SK-N-SH (cell line): ENCODE results near the gene JAZF1. TPM values are rescaled to one million over a fixed set of nuclear protein-coding genes. Genes with fewer than 3 reads are reported as not detected.
A peak's percentile ranks its signal among the peaks of the same experiment; 100 is the strongest.

ENCODE experiments used
- CTCF ChIA-PET: fragments of 300-600, 350-600 bp; formaldehyde crosslinking; extraction: SDS; loops from one replicate; lab custom pipeline; 2021; lab: Yijun Ruan, JAX
- POLR2A ChIA-PET: fragments of 350-600 bp; sonication (Branson Sonifier 250); formaldehyde crosslinking; extraction: SDS; loops from one replicate; lab custom pipeline; 2020; ENCODE audit warnings: antibody characterized with exemption, inconsistent platforms; lab: Yijun Ruan, JAX
- DNase-seq: peaks from one replicate; pipeline ENCODE4 v3.0.0; 2012
- H2AFZ ChIP-seq: fragments of 200-600 bp; sonication (generic); 2 replicates; pipeline ENCODE4 v1.8.1; 2016; ENCODE audit warnings: antibody characterized with exemption, mild to moderate bottlenecking, low read depth
- H3F3A ChIP-seq: fragments of 200-600 bp; sonication (generic); replicated peaks from 2 replicates; pipeline ENCODE3; 2016; ENCODE audit warnings: antibody characterized with exemption, mild to moderate bottlenecking; ENCODE audit not compliant: insufficient read depth
- H3K27ac ChIP-seq, 2 experiments: fragments of 200-500 bp in 1 of 2; fragments of 200-600 bp in 1 of 2; sonication (Bioruptor generic) in 1 of 2; sonication (generic), shearing (Covaris generic) in 1 of 2; 2 replicates each; pipeline versions ENCODE4 v1.5.1 to v1.6.1; 2014 to 2016; ENCODE audit warnings: low read depth in 2 of 2, inconsistent platforms in 1 of 2, low read length in 1 of 2, mild to moderate bottlenecking in 1 of 2, mixed read lengths in 1 of 2
- H3K27me3 ChIP-seq: fragments of 200-600 bp; sonication (generic), shearing (Covaris generic); 2 replicates; pipeline ENCODE4 v1.6.1; 2016; ENCODE audit warnings: mixed run types; ENCODE audit not compliant: insufficient read depth
- H3K36me3 ChIP-seq, 2 experiments: fragments of 200-500 bp in 1 of 2; fragments of 200-600 bp in 1 of 2; sonication (Bioruptor generic) in 1 of 2; sonication (generic) in 1 of 2; replicated peaks in 1 of 2; 2 replicates each; pipeline versions ENCODE3 to v1.5.1; 2014 to 2016; ENCODE audit warnings: low read length in 1 of 2, mild to moderate bottlenecking in 1 of 2; ENCODE audit not compliant: insufficient read depth in 2 of 2, control insufficient read depth in 1 of 2
- H3K4me1 ChIP-seq, 2 experiments: fragments of 200-500 bp in 1 of 2; fragments of 200-600 bp in 1 of 2; sonication (Bioruptor generic) in 1 of 2; sonication (generic), shearing (Covaris generic) in 1 of 2; 2 replicates each; pipeline versions ENCODE4 v1.5.1 to v1.6.1; 2014 to 2016; ENCODE audit warnings: low read depth in 1 of 2, low read length in 1 of 2, mixed run types in 1 of 2; ENCODE audit not compliant: insufficient read depth in 2 of 2, control insufficient read depth in 1 of 2
- H3K4me2 ChIP-seq: fragments of 200-600 bp; sonication (generic), shearing (Covaris generic); 2 replicates; pipeline ENCODE4 v1.6.1; 2017; ENCODE audit warnings: mixed run types
- H3K4me3 ChIP-seq, 2 experiments: fragments of 200-500 bp in 1 of 2; fragments of 200-600 bp in 1 of 2; sonication (Bioruptor generic) in 1 of 2; sonication (generic), shearing (Covaris generic) in 1 of 2; 2 replicates each; pipeline versions ENCODE4 v1.5.1 to v1.8.1; 2014 to 2016; ENCODE audit warnings: low read depth in 2 of 2, inconsistent platforms in 1 of 2, low read length in 1 of 2, mild to moderate bottlenecking in 1 of 2, mixed read lengths in 1 of 2, moderate library complexity in 1 of 2
- H3K79me2 ChIP-seq: fragments of 200-600 bp; sonication (generic); 2 replicates; pipeline ENCODE4 v1.8.1; 2017; ENCODE audit warnings: mild to moderate bottlenecking; ENCODE audit not compliant: insufficient read depth
- H3K9ac ChIP-seq: fragments of 200-600 bp; sonication (generic); 2 replicates; pipeline ENCODE4 v1.6.1; 2017; ENCODE audit warnings: mixed run types
- H3K9me2 ChIP-seq: fragments of 200-600 bp; sonication (generic); 2 replicates; pipeline ENCODE4 v1.6.1; 2017; ENCODE audit warnings: mixed run types
- H3K9me3 ChIP-seq: fragments of 200-600 bp; sonication (generic); 2 replicates; pipeline ENCODE4 v1.6.1; 2017; ENCODE audit warnings: mixed run types, mild to moderate bottlenecking, moderate library complexity
- H4K20me1 ChIP-seq: fragments of 200-600 bp; sonication (generic); 2 replicates; pipeline ENCODE4 v1.6.1; 2017; ENCODE audit warnings: mild to moderate bottlenecking, mixed run types; ENCODE audit not compliant: insufficient read depth
- CHD2 ChIP-seq: fragments of 150-350 bp; IDR thresholded peaks from 2 replicates; pipeline ENCODE4 v1.6.1; 2018; ENCODE audit warnings: low read length; ENCODE audit not compliant: partially characterized antibody
- ELF1 ChIP-seq: IDR thresholded peaks from 2 replicates; pipeline ENCODE4 v1.4.0; 2012
- EP300 ChIP-seq, 2 experiments: IDR thresholded peaks; 2 replicates each; pipeline versions ENCODE4 v1.4.0 to v1.6.1; 2012; ENCODE audit warnings: borderline replicate concordance in 1 of 2, low read depth in 1 of 2, low read length in 1 of 2
- FOSL2 ChIP-seq: IDR thresholded peaks from 2 replicates; pipeline ENCODE4 v1.4.0; 2012; ENCODE audit warnings: low read depth, mild to moderate bottlenecking, moderate library complexity, borderline replicate concordance
- GABPA ChIP-seq: IDR thresholded peaks from 2 replicates; pipeline ENCODE4 v1.4.0; 2012; ENCODE audit warnings: low read depth, mild to moderate bottlenecking
- JUND ChIP-seq: IDR thresholded peaks from 2 replicates; pipeline ENCODE4 v1.4.0; 2012
- MEF2A ChIP-seq: IDR thresholded peaks from 2 replicates; pipeline ENCODE4 v1.4.0; 2012; ENCODE audit warnings: low read depth, borderline replicate concordance
- POLR2AphosphoS5 ChIP-seq: IDR thresholded peaks from 2 replicates; pipeline ENCODE4 v1.6.1; 2012; ENCODE audit warnings: low read depth, low read length
- RAD21 ChIP-seq: IDR thresholded peaks from 2 replicates; pipeline ENCODE4 v1.6.1; 2012; ENCODE audit warnings: mild to moderate bottlenecking, low read length
- RCOR1 ChIP-seq: fragments of 150-350 bp; IDR thresholded peaks from 2 replicates; pipeline ENCODE4 v1.6.1; 2017; ENCODE audit warnings: antibody characterized with exemption, low read length
- REST ChIP-seq: IDR thresholded peaks from 2 replicates; pipeline ENCODE4 v1.6.1; 2012; ENCODE audit warnings: mild to moderate bottlenecking, low read depth, low read length, moderate library complexity
- RXRA ChIP-seq: IDR thresholded peaks from 2 replicates; pipeline ENCODE4 v1.4.0; 2012; ENCODE audit warnings: low read depth, mild to moderate bottlenecking, borderline replicate concordance
- YY1 ChIP-seq: IDR thresholded peaks from 2 replicates; pipeline ENCODE4 v1.4.0; 2012; ENCODE audit warnings: low read depth, mild to moderate bottlenecking
- ZBTB33 ChIP-seq: IDR thresholded peaks from 2 replicates; pipeline ENCODE4 v1.4.0; 2012; ENCODE audit warnings: low read depth, borderline replicate concordance
- WGBS: methylation state at CpG from one replicate; pipeline ENCODE4 v1.1.6; 2017; ENCODE audit warnings: low lambda C conversion rate; 5-methylcytosine and 5-hydroxymethylcytosine counted together
- polyA plus RNA-seq, 3 experiments: library from polyadenylated mRNA; depleted of rRNA; stranded (reverse); fragments of >200 nt; gene quantifications; 2 replicates each; pipeline ENCODE4 v1.2.3, GENCODE V29; 2012
- TF ChIP-seq, protein P1 (sequence below): fragments of 150-350 bp; IDR thresholded peaks from 2 replicates; pipeline ENCODE4 v1.6.1; 2016; ENCODE audit warnings: mild to moderate bottlenecking, low read depth, low read length

The JAZF1 gene
- polyA plus RNA-seq, 1 of the 3 experiments (the other 2 are of a cell fraction), result 1.7 TPM

DNA sequence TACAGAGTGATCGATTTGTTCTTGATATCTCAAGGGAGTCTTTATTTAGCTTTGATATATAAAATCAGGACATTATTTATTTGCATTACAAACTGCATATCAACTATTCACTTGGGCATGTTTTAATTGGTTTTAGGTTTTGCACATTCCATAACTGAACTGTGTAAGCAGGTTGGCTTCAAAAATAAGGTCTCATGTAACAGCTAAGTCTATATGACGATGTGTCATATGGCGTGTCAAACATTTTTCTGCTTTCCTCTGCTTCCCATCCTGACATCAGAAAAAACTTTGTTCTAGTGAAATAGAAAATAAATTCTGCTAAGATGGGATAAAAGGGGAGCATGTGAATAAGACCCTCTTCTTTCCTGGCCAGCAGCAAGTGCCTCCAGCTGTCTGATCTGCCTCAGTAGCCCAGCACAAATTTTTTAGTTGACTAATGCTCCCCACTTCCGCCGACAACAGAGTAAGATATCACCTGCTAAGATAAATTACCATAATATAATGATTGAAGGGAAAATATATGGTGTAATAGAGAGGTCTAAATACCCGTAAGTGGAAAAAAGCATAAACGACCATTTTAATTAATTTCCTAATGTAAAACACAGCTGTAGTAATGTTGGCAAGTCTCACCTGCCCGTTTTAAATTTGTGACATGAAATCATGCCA is 260.2 kb downstream of the JAZF1 start:
- CTCF ChIA-PET, result interaction anchor here (0.6 to 7.4 kb wide), 57 partner anchors 8 to 1551 kb away, joined by 3 to 66 read pairs (median 4); partner anchors contain the start of genes HIBADH, HOXA13 and TAX1BP1
- Histone ChIP-seq H3K79me2 (no peaks in the 10 kb centered on the region), H3K4me1 (peaks cover 0 to 8% of the 10 kb centered on the region in 2 experiments; a peak in 2 of 4 replicates), H2AFZ (no peak overlapping the region), H3F3A (no peaks in the 10 kb centered on the region), H3K36me3 (no peaks in the 10 kb centered on the region), H3K27ac (peak overlapping the region in 1 of 2 experiments; percentile 43; a peak in 1 of 4 replicates), H3K27me3 (no peaks in the 10 kb centered on the region), H3K9ac (no peak overlapping the region), H3K4me2 (peak overlapping the region; percentile 27; the same call in 1 of the 2 replicates), H3K9me2 (no peaks in the 10 kb centered on the region), H3K9me3 (no peaks in the 10 kb centered on the region), H3K4me3 (no peak overlapping the region; a peak in 1 of 4 replicates), H4K20me1 (no peaks in the 10 kb centered on the region)
- 75% methylated on average over 8 of the region's 8 CpGs for WGBS
- TF ChIP-seq YY1, result no peak
- no peak for TF ChIP-seq ELF1
- TF ChIP-seq REST, result no peak
- TF ChIP-seq GABPA, result no peak
- TF ChIP-seq, protein P1, sequence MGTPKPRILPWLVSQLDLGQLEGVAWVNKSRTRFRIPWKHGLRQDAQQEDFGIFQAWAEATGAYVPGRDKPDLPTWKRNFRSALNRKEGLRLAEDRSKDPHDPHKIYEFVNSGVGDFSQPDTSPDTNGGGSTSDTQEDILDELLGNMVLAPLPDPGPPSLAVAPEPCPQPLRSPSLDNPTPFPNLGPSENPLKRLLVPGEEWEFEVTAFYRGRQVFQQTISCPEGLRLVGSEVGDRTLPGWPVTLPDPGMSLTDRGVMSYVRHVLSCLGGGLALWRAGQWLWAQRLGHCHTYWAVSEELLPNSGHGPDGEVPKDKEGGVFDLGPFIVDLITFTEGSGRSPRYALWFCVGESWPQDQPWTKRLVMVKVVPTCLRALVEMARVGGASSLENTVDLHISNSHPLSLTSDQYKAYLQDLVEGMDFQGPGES, result no peak
- TF ChIP-seq ZBTB33, result no peak
- TF ChIP-seq MEF2A, result no peak
- no peak for TF ChIP-seq CHD2
- no peak for TF ChIP-seq JUND
- TF ChIP-seq RAD21, result no peak
- TF ChIP-seq RCOR1, result no peak
- TF ChIP-seq EP300 (IDR thresholded peaks at IDR 0.05; ENCODE audit: borderline replicate concordance in 1 of 2, low read depth in 1 of 2, low read length in 1 of 2), result no peak
- TF ChIP-seq FOSL2, result no peak
- TF ChIP-seq POLR2AphosphoS5, result no peak
- TF ChIP-seq RXRA, result no peak
- no peak for DNase-seq
- POLR2A ChIA-PET, result no interaction called here
